Measurements from ENCODE around the gene BEND3.
A peak's percentile ranks its signal among the peaks of the same experiment; 100 is the strongest.
"Not testable (repeated sequence)": the region's sequence is repeated elsewhere in the genome, so short reads cannot be mapped to it uniquely, and the experiment has no call there.

BEND3 gene

DNA sequence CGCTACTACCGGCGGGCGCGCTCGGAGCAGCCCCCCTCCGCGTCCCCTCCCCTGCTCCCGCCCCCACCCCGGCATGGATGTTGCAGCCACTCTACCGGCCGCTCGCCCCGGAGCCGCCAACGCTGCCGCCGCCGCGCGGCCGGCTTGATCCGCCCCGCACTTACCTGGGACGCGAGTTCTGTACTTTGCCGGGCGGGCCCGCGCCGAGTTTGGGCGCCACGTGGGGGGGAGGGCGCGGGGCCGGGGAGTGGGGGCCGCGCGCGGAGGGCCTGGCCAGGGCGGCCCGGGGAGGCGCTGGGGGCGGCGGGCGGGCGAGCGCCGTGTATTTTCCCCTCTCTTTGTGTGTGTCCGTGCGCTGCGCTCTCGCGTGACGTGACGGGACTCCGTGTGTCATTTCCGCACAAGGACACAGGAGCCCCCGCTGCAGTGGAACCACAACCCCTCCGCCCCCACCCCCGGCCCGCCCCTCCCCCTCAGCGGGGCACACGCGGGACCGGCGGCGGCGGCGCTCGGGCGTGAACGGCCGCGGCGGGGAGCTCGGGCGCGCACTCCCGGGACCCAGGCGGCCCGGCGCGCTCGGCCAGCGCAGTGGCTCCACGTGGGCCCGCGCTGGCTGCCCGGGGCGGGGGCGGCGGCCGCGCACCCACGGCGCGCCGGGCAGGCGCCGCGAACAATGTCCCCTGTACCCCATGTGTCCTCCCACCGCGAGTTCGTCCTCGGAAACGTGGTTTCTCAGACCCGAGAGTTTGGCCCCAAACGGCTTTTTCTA is at the start of gene BEND3:
Gene BEND3 (minus strand): TSS at position 590 of the 769 bp plus-strand sequence. CDS start 16,230 bp downstream, outside the sequence.
- H3K4me1 ChIP-seq, result peaks cover 0 to 18% (median 13%) of the 10 kb centered on the region in 4 donors
- H3K27ac ChIP-seq, result peak within 1 kb of the TSS; percentile 52 to 57
- no peaks in the 10 kb centered on the region for H3K27me3 ChIP-seq
- DNase-seq, result no peak
- intact Hi-C loops (cut with DNase I; ENCODE audit: low total_unique reads), result loop anchor here (2.0 kb wide), 1 partner anchor 86 kb away; the partner anchor contains the start of gene MTRES1
- no peaks in the 10 kb centered on the region for H3K9me3 ChIP-seq
- TF ChIP-seq, protein P1, sequence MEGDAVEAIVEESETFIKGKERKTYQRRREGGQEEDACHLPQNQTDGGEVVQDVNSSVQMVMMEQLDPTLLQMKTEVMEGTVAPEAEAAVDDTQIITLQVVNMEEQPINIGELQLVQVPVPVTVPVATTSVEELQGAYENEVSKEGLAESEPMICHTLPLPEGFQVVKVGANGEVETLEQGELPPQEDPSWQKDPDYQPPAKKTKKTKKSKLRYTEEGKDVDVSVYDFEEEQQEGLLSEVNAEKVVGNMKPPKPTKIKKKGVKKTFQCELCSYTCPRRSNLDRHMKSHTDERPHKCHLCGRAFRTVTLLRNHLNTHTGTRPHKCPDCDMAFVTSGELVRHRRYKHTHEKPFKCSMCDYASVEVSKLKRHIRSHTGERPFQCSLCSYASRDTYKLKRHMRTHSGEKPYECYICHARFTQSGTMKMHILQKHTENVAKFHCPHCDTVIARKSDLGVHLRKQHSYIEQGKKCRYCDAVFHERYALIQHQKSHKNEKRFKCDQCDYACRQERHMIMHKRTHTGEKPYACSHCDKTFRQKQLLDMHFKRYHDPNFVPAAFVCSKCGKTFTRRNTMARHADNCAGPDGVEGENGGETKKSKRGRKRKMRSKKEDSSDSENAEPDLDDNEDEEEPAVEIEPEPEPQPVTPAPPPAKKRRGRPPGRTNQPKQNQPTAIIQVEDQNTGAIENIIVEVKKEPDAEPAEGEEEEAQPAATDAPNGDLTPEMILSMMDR (IDR thresholded peaks at IDR 0.05), result no peak
- H3K4me3 ChIP-seq, result peak within 1 kb of the TSS; percentile 65 to 81
- no peaks in the 10 kb centered on the region for H3K36me3 ChIP-seq

DNA sequence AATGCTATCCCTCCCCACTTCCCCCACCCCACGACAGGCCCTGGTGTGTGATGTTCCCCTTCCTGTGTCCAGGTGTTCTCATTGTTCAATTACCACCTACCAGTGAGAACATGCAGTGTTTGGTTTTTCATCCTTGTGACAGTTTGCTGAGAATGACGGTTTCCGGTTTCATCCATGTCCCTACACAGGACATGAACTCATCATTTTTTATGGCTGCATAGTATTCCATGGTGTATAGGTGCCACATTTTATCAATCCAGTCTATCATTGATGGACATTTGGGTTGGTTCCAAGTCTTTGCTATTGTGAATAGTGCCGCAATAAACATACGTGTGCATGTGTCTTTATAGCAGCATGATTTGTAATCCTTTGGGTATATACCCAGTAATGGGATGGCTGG is 49.0 kb upstream of the BEND3 start:
- H3K9me3 ChIP-seq; H3K27ac ChIP-seq; intact Hi-C loops (cut with DNase I; ENCODE audit: low total_unique reads); H3K4me3 ChIP-seq; H3K36me3 ChIP-seq; H3K27me3 ChIP-seq; H3K4me1 ChIP-seq; DNase-seq: not testable (repeated sequence)

DNA sequence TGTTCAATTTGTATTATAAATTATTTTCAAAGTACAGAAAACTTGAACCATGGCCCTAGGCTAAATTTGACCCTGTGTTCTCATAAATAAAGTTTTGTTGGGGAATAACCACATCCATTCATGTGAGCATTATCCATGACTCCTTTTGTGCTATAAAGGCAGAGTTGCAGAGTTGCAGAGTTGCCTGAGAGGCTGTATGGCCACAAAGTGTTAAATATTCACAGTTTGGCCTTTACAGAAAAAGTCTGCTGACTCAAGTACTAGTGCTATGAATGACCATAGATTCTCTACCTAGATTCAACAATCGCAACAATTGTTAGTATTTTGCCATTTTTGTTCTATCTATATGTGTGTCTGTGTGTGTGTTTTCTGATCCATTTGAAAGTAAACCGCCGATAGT is 46.2 kb upstream of the BEND3 start:
- no peak for DNase-seq
- Histone ChIP-seq H3K4me1 (no peaks in the 10 kb centered on the region), H3K36me3 (no peaks in the 10 kb centered on the region), H3K4me3 (no peak overlapping the region), H3K27me3 (no peaks in the 10 kb centered on the region), H3K9me3 (no peaks in the 10 kb centered on the region), H3K27ac (no peak overlapping the region)
- TF ChIP-seq, protein P1 (IDR thresholded peaks at IDR 0.05), result no peak
- intact Hi-C loops (cut with DNase I; ENCODE audit: low total_unique reads), result no loop called here

DNA sequence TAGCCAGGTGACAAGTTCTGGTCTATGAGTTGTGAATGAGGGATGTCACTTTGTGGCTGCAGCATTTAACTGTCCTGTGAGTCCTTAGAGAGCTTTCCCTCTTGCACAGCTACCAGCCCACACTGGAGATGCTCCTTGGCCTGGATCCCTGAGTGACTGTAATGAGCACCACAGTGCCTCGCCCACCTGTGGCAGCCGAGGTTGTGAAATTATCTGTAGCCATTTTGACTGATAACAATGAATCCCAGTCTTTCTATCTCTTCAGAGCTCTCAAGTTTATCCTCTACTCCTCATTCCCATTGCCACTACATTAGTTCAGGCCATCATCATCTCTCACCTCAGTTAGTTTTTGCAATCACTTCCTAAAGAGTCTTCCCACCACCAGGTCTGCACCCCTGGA is 41.3 kb upstream of the BEND3 start:
- H3K36me3 ChIP-seq, result no peaks in the 10 kb centered on the region
- no peak for DNase-seq
- no peaks in the 10 kb centered on the region for H3K9me3 ChIP-seq
- no peaks in the 10 kb centered on the region for H3K4me1 ChIP-seq
- H3K27ac ChIP-seq, result no peak overlapping the region
- TF ChIP-seq, protein P1 (IDR thresholded peaks at IDR 0.05), result no peak
- H3K4me3 ChIP-seq, result no peak overlapping the region
- intact Hi-C loops (cut with DNase I; ENCODE audit: low total_unique reads), result no loop called here
- no peaks in the 10 kb centered on the region for H3K27me3 ChIP-seq

DNA sequence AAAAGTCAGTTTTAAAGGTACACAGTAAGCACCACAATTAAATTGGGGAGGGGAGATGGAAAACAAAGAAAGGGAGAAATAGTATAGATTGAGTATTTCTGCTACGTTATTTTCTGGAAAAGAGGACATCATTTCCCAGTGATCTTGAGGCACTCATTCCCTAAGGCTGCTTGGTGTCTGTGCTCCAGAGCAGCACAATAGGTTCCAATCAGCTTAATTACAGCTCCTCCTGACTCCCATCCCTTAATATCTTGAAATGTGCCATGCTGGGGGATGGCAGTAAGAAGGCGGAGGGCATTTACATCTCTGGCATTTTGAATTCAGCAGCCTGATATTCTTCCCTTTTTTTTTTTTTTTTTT is 39.5 kb upstream of the BEND3 start:
- Histone ChIP-seq H3K36me3 (no peaks in the 10 kb centered on the region), H3K27ac (no peak overlapping the region), H3K4me1 (no peaks in the 10 kb centered on the region), H3K4me3 (no peak overlapping the region), H3K27me3 (no peaks in the 10 kb centered on the region), H3K9me3 (no peaks in the 10 kb centered on the region)
- TF ChIP-seq, protein P1 (IDR thresholded peaks at IDR 0.05), result no peak
- intact Hi-C loops (cut with DNase I; ENCODE audit: low total_unique reads), result no loop called here
- no peak for DNase-seq

DNA sequence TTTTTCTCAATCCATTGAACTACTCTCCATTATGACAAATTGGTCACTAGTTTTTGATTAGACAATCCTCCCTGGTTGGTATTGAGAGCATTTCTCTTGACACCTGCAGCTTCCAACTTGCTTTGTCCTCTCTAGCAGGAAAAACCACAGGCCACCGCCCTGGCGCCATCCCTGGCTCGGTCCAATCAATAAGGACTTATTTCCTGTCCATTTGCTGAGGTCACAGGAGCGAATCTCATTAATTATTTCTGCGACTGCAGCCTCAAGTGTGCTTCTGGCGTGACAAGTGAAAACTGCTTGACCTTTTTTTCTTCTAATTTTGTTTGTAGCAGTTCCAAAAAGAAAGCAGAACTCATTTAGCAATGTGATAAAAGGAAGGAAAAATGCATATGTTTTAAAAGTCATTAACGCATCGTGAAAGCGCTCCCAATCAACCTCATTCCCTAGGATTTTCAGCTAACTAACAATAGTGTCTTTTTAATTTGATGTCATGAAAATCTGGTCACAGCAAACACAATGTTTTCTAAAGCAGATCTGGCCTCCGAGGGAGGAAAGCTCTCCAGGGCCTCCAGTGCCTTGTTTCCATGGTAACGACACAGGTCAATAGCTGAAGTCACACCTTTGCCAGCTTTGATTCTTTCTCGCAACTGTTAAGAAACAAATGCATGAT is 39.0 kb upstream of the BEND3 start:
- Histone ChIP-seq H3K27ac (no peak overlapping the region), H3K4me1 (no peaks in the 10 kb centered on the region), H3K4me3 (no peak overlapping the region), H3K9me3 (no peaks in the 10 kb centered on the region), H3K36me3 (no peaks in the 10 kb centered on the region), H3K27me3 (no peaks in the 10 kb centered on the region)
- intact Hi-C loops (cut with DNase I; ENCODE audit: low total_unique reads), result no loop called here
- DNase-seq, result no peak
- TF ChIP-seq, protein P1 (IDR thresholded peaks at IDR 0.05), result no peak

Measured in tibial artery (tissue), 4 donors.